Testis (tissue), 3 donors: ENCODE measurements around the gene HLCS. TPM values are rescaled to one million over a fixed set of nuclear protein-coding genes. Genes with fewer than 3 reads are reported as not detected.

Experiments
- DNase-seq: peaks from one replicate; pipeline ENCODE4 v3.0.0-alpha.2; 2019
- H3K27ac ChIP-seq, 2 donors: fragments of 200-600 bp; sonication (generic); one replicate each; pipeline ENCODE4 v1.5.1; 2019
- H3K27me3 ChIP-seq: fragments of 200-600 bp; sonication (generic); one replicate; pipeline ENCODE4 v1.5.1; 2019
- H3K36me3 ChIP-seq: fragments of 200-600 bp; sonication (generic); one replicate; pipeline ENCODE4 v1.5.1; 2017; ENCODE audit warnings: low read depth; ENCODE audit errors: missing control alignments
- H3K4me1 ChIP-seq: fragments of 200-600 bp; sonication (generic); one replicate; pipeline ENCODE4 v1.5.1; 2019
- H3K4me3 ChIP-seq, 2 donors: fragments of 200-600 bp; sonication (generic); one replicate each; pipeline ENCODE4 v1.5.1; 2017 to 2019
- H3K9me3 ChIP-seq: fragments of 200-600 bp; sonication (generic); one replicate; pipeline ENCODE4 v1.5.1; 2017
- POLR2A ChIP-seq: fragments of 450-650 bp; IDR thresholded peaks from one replicate; pipeline ENCODE4 v1.6.1; 2017; ENCODE audit warnings: antibody characterized with exemption, mild to moderate bottlenecking, moderate library complexity
- WGBS, 2 donors: methylation state at CpG; one replicate each; pipeline ENCODE4 v1.1.5; 2018; 5-methylcytosine and 5-hydroxymethylcytosine counted together
- intact Hi-C: fragments of 100-400 bp; cut with DNase I; formaldehyde crosslinking; loops from one replicate; pipeline ENCODE4 v1.15.1; 2023; ENCODE audit warnings: low total_unique reads
- polyA plus RNA-seq: library from polyadenylated mRNA; stranded (reverse); fragments of 350-450 nt; fragmentation: Illumina TruSeq; extraction: RNeasy Lipid Tissue Mini Kit (QIAGEN cat#74804); gene quantifications from one replicate; pipeline ENCODE4 v1.2.3, GENCODE V29; 2014; ENCODE audit warnings: low read depth, low replicate concordance; ENCODE audit not compliant: insufficient read depth
- total RNA-seq, 2 donors: library from RNA; depleted of rRNA; stranded (reverse); fragments of >200 nt; gene quantifications; one replicate each; pipeline ENCODE4 v1.2.3, GENCODE V29; 2016
- TF ChIP-seq, protein P1 (sequence below), 3 experiments: fragments of 450-650 bp in 2 of 3; fragments of 200-600 bp in 1 of 3; sonication (generic) in 1 of 3; IDR thresholded peaks; one replicate each; pipeline ENCODE4 v1.5.1; 2016 to 2019; ENCODE audit warnings: antibody characterized with exemption in 3 of 3, mild to moderate bottlenecking in 2 of 3, moderate library complexity in 1 of 3

HLCS gene
- total and polyA plus RNA-seq, 3 donors from 2014 or later, result 19.5 to 38.1 (median 30.1) TPM

DNA sequence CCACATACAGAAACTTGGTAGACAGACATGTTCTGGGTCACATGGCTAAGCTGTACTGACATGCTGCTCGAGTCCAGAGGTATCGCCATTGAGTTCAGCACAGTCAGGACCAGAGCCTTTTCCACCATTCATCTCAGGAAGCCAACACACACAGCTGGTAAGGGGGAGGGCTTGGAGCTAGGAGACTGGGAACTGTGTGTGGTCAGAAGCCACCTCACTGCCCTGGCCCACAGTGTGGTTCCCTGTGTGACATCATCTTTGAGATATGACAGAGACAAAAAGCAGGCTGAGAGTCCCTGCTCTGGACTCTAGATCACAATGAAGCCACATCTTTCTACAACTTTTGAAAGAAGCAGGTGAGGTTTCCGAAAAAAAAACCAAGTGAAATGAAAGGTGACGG is 160.4 kb downstream of the HLCS start:
- intact Hi-C loops, result no loop called here
- no peaks in the 10 kb centered on the region for H3K36me3 ChIP-seq
- H3K27ac ChIP-seq, result no peak overlapping the region
- no peaks in the 10 kb centered on the region for H3K9me3 ChIP-seq
- no peak for DNase-seq
- 93% methylated on average over 3 to 4 of the region's 4 CpGs for WGBS, 2 donors
- no peak for TF ChIP-seq POLR2A
- TF ChIP-seq, protein P1, sequence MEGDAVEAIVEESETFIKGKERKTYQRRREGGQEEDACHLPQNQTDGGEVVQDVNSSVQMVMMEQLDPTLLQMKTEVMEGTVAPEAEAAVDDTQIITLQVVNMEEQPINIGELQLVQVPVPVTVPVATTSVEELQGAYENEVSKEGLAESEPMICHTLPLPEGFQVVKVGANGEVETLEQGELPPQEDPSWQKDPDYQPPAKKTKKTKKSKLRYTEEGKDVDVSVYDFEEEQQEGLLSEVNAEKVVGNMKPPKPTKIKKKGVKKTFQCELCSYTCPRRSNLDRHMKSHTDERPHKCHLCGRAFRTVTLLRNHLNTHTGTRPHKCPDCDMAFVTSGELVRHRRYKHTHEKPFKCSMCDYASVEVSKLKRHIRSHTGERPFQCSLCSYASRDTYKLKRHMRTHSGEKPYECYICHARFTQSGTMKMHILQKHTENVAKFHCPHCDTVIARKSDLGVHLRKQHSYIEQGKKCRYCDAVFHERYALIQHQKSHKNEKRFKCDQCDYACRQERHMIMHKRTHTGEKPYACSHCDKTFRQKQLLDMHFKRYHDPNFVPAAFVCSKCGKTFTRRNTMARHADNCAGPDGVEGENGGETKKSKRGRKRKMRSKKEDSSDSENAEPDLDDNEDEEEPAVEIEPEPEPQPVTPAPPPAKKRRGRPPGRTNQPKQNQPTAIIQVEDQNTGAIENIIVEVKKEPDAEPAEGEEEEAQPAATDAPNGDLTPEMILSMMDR (IDR thresholded peaks at IDR 0.05), result no peak
- no peaks in the 10 kb centered on the region for H3K4me1 ChIP-seq
- no peak overlapping the region for H3K4me3 ChIP-seq
- H3K27me3 ChIP-seq, result no peaks in the 10 kb centered on the region

DNA sequence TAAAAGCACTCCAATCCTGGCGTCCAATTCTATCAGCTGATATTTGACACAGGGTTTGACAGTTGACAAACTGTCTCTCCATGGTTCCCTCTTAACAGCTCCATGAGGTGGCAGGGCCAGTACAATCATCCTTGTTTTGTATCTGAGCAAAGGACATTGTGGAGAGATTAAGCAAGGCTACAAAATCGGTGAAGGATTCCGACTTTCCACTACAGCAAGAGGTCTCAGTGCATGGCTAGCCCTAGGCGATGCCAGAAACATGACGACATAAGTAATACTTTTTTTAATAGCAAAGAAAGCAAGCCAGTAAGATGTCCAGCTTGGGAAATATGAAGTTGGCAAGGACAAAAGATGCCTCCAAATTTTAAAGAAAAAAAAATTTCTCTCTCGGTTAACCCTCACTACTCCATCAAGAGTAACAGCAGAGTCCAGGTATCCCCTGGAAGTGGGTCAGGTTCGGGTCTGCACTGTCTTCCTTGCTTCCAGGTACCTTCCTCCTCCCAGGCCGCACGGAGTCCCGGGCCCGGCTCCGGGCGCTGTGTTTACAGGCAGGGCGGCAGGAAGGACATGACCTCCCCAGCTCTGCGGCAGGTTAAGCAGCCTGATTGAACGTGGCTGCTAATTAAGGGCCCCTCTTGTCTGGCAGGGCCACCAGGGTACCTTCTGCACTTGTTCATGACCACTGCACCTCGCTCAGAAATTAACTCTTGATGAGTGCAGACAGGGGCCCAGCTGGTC is 161.4 kb downstream of the HLCS start:
- intact Hi-C loops, result no loop called here
- no peak overlapping the region for H3K27ac ChIP-seq
- TF ChIP-seq POLR2A, result no peak
- TF ChIP-seq, protein P1 (IDR thresholded peaks at IDR 0.05), result no peak
- H3K9me3 ChIP-seq, result no peaks in the 10 kb centered on the region
- no peaks in the 10 kb centered on the region for H3K36me3 ChIP-seq
- H3K4me1 ChIP-seq, result no peaks in the 10 kb centered on the region
- WGBS, 2 donors, result 93 to 96% methylated on average over 17 of the region's 17 CpGs
- DNase-seq, result no peak
- H3K4me3 ChIP-seq, result no peak overlapping the region
- no peaks in the 10 kb centered on the region for H3K27me3 ChIP-seq

GRCh38 chr21:36803816-36804439 is 162.5 kb downstream of the HLCS start:
- intact Hi-C loops, result no loop called here
- no peaks in the 10 kb centered on the region for H3K27me3 ChIP-seq
- no peak for DNase-seq
- WGBS, 2 donors, result 92 to 93% methylated on average over 13 of the region's 13 CpGs
- H3K27ac ChIP-seq, result no peak overlapping the region
- H3K4me3 ChIP-seq, result no peak overlapping the region
- H3K9me3 ChIP-seq, result no peaks in the 10 kb centered on the region
- no peaks in the 10 kb centered on the region for H3K4me1 ChIP-seq
- H3K36me3 ChIP-seq, result no peaks in the 10 kb centered on the region
- TF ChIP-seq, protein P1 (IDR thresholded peaks at IDR 0.05), result no peak
- no peak for TF ChIP-seq POLR2A

- H3K27me3 ChIP-seq, result no peaks in the 10 kb centered on the region
- DNase-seq, result no peak
- H3K4me3 ChIP-seq, result no peak overlapping the region
- intact Hi-C loops, result no loop called here
- no peaks in the 10 kb centered on the region for H3K4me1 ChIP-seq
- 88 to 90% methylated on average over 13 of the region's 13 CpGs for WGBS, 2 donors
- no peaks in the 10 kb centered on the region for H3K36me3 ChIP-seq
- H3K27ac ChIP-seq, result no peak overlapping the region
- TF ChIP-seq POLR2A, result no peak
- TF ChIP-seq, protein P1 (IDR thresholded peaks at IDR 0.05), result no peak
- no peaks in the 10 kb centered on the region for H3K9me3 ChIP-seq
Observed at GRCh38 chr21:36803051-36803645, 163.3 kb downstream of the HLCS start.
